ENCODE measurements around the gene GPAM.
"Not testable (repeated sequence)": the region's sequence is repeated elsewhere in the genome, so short reads cannot be mapped to it uniquely, and the experiment has no call there.

The GPAM gene

GRCh38 chr10:112131346-112131745 is 52.2 kb downstream of the GPAM start:
- no peak for DNase-seq

- no peak for DNase-seq
Measured at GRCh38 chr10:112126901-112127300, 56.7 kb downstream of the GPAM start.

GRCh38 chr10:112126172-112126571 is 57.4 kb downstream of the GPAM start:
- DNase-seq, result no peak

GRCh38 chr10:112124866-112125265 is 58.7 kb downstream of the GPAM start:
- DNase-seq, result no peak

GRCh38 chr10:112122827-112123226 is 60.7 kb downstream of the GPAM start:
- no peak for DNase-seq

GRCh38 chr10:112120491-112120890 is 63.1 kb downstream of the GPAM start:
- DNase-seq, result no peak

- peak in 1 of 2 donors; percentile 45 for DNase-seq
Measured at GRCh38 chr10:112115781-112116385, 67.7 kb downstream of the GPAM start.

- DNase-seq, result not testable (repeated sequence)
Measured at GRCh38 chr10:112109779-112110178, 73.8 kb downstream of the GPAM start.
